Cardiac fibroblast (primary cell): ENCODE data around the gene NPPC.
A peak's percentile ranks its signal among the peaks of the same experiment; 100 is the strongest.

Experiments used
- DNase-seq, 2 donors: peaks; one replicate each; pipeline versions ENCODE4 v3.0.0 to v3.0.0-alpha.2; 2010; ENCODE audit warnings: low read depth in 2 of 2
- H3K4me3 ChIP-seq, 2 donors: replicated peaks in 1 of 2; 1 replicate in 1 of 2; 2 replicates in 1 of 2; pipeline ENCODE4 v1.5.1; 2011; ENCODE audit warnings: low read depth in 2 of 2, low read length in 2 of 2, mild to moderate bottlenecking in 2 of 2, moderate library complexity in 1 of 2
- TF ChIP-seq, protein P1 (sequence below): IDR thresholded peaks from one replicate; pipeline ENCODE4 v1.5.1; 2011; ENCODE audit warnings: low read depth, mild to moderate bottlenecking, low read length, inconsistent platforms

The NPPC gene

DNA sequence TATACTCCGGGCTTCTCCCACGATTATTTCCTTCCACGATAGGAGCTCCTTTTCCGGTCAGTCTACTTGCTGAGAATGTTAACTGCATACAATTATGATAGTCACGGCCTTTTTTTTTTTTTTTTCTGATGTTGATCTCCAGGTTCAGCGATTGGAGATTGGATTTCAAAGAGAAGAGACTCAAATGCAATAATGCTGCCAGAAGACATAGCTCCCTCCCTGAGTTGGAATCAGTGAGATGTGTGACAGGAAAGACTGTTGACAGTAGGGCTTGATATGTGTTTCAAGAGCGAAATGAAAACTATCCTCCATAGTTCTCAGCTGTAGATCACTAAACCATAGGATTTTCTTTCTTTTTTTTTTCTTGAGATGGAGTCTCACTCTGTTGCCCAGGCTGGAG is 47.0 kb downstream of the NPPC start:
- H3K4me3 ChIP-seq, result no peak overlapping the region
- no peak for DNase-seq
- TF ChIP-seq, protein P1, sequence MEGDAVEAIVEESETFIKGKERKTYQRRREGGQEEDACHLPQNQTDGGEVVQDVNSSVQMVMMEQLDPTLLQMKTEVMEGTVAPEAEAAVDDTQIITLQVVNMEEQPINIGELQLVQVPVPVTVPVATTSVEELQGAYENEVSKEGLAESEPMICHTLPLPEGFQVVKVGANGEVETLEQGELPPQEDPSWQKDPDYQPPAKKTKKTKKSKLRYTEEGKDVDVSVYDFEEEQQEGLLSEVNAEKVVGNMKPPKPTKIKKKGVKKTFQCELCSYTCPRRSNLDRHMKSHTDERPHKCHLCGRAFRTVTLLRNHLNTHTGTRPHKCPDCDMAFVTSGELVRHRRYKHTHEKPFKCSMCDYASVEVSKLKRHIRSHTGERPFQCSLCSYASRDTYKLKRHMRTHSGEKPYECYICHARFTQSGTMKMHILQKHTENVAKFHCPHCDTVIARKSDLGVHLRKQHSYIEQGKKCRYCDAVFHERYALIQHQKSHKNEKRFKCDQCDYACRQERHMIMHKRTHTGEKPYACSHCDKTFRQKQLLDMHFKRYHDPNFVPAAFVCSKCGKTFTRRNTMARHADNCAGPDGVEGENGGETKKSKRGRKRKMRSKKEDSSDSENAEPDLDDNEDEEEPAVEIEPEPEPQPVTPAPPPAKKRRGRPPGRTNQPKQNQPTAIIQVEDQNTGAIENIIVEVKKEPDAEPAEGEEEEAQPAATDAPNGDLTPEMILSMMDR, result no peak

DNA sequence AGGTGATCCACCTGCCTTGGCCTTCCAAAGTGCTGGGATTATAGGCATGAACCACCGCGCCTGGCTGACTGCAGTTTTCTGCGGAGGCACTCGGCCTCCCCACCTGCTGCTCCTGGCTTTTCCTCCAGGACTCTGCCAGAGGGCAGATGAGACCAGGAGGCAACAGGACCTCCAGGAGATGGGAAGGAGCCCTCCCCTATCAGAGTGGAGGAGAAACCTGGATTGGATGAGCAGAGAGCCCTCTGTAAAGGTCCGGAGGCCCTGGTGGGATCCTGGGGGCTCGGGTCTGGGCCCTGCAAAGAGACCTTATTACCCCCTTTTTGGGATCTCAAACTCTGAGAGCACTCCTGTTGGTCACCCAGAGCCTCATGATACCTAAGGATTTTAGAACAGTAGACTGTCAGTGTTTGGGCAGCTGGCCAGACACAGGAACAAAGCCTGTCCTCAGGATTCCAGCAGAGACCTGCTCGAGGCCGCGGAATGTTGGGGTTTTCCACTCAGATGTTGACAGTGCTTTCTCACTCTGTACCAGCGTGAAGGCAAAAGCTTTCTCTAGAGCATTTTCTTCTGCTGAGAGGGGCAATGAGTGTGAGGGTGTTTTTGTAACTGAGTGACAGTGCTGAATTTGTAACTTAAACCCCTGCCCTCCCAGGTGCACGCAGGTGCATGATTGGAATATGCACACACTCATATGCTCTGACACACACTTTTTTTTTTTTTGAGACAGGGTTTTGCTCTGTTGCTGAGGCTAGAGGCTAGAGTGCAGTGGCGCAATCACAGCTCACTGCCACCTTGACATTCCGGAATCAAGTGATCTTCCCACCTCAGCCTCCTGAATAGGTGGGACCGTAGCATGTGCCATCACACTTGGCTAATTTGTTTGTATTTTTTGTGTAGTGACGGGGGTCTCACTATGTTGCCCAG is 48.4 kb downstream of the NPPC start:
- H3K4me3 ChIP-seq, result no peak overlapping the region
- TF ChIP-seq, protein P1, result no peak
- DNase-seq, result peak in 1 of 2 donors; percentile 25

DNA sequence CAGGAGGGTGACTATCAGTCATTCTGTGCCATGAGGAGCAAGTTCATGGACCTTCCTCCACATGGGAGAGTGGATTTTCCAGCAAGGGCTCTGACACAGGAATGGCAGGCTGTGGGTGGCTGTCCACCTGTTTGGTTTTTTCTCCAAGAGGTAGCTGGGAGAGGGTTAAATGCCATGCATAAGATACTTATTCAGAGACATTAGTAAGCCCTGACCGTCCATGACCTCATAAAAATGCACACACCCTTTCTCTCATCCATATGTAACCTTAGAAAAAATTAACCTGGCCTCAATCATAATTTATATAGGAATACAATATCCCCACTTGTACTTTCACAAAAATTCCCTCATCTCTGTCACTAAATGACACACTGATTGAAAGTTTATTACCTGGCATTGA is 51.3 kb downstream of the NPPC start:
- H3K4me3 ChIP-seq, result no peak overlapping the region
- no peak for DNase-seq
- TF ChIP-seq, protein P1, result no peak
